CD4-positive, alpha-beta memory T cell (primary cell): ENCODE data around the gene FBXO44. TPM values are rescaled to one million over a fixed set of nuclear protein-coding genes. Genes with fewer than 3 reads are reported as not detected.

Experiments used
- CTCF ChIA-PET: fragments of 350-600 bp; sonication (Branson Sonifier 250); formaldehyde crosslinking; loops from one replicate; lab custom pipeline; 2021; ENCODE audit warnings: inconsistent platforms; ENCODE audit not compliant: partially characterized antibody; lab: Charles Lee
- POLR2A ChIA-PET: fragments of 350-600 bp; sonication (Branson Sonifier 250); formaldehyde crosslinking; loops from one replicate; lab custom pipeline; 2021; ENCODE audit not compliant: partially characterized antibody; lab: Charles Lee
- DNase-seq, 5 donors: peaks; one replicate each; pipeline versions ENCODE4 v3.0.0 to v3.0.0-alpha.2; 2020 to 2022; ENCODE audit warnings: mixed read lengths in 1 of 5
- H3K27ac ChIP-seq: one replicate; pipeline ENCODE4 v1.7.0; 2013; ENCODE audit warnings: low read depth, low read length
- H3K27me3 ChIP-seq: 2 replicates; pipeline ENCODE4 v1.7.0; 2013; ENCODE audit warnings: mild to moderate bottlenecking, low read length, moderate library complexity; ENCODE audit not compliant: insufficient read depth
- H3K36me3 ChIP-seq: 2 replicates; pipeline ENCODE4 v1.7.0; 2013; ENCODE audit warnings: mild to moderate bottlenecking, low read length, moderate library complexity; ENCODE audit not compliant: insufficient read depth
- H3K4me1 ChIP-seq: 2 replicates; pipeline ENCODE4 v1.7.0; 2013; ENCODE audit warnings: mild to moderate bottlenecking, low read length, moderate library complexity; ENCODE audit not compliant: insufficient read depth
- H3K4me3 ChIP-seq, 2 donors: one replicate each; pipeline ENCODE4 v1.7.0; 2013; ENCODE audit warnings: low read length in 2 of 2, mild to moderate bottlenecking in 1 of 2
- H3K9me3 ChIP-seq, 2 donors: one replicate each; pipeline ENCODE4 v1.7.0; 2013; ENCODE audit warnings: low read length in 2 of 2, control low read depth in 1 of 2; ENCODE audit not compliant: control insufficient read depth in 1 of 2
- H3K27ac Mint-ChIP-seq, 7 donors: one replicate each; pipeline ENCODE4 v1.8.0; 2020 to 2021; ENCODE audit warnings: mixed read lengths in 7 of 7, mild to moderate bottlenecking in 6 of 7, inconsistent platforms in 3 of 7, moderate library complexity in 3 of 7
- H3K27me3 Mint-ChIP-seq, 2 donors: one replicate each; pipeline ENCODE4 v1.8.0; 2020 to 2021; ENCODE audit warnings: mixed read lengths in 2 of 2
- H3K36me3 Mint-ChIP-seq, 2 donors: one replicate each; pipeline ENCODE4 v1.8.0; 2020 to 2021; ENCODE audit warnings: mixed read lengths in 2 of 2, inconsistent platforms in 1 of 2, mild to moderate bottlenecking in 1 of 2
- H3K4me1 Mint-ChIP-seq, 4 donors: one replicate each; pipeline ENCODE4 v1.8.0; 2020 to 2021; ENCODE audit warnings: mixed read lengths in 4 of 4, mild to moderate bottlenecking in 1 of 4
- H3K4me3 Mint-ChIP-seq, 8 donors: one replicate each; pipeline ENCODE4 v1.8.0; 2020 to 2021; ENCODE audit warnings: mixed read lengths in 8 of 8, mild to moderate bottlenecking in 7 of 8, moderate library complexity in 6 of 8, inconsistent platforms in 3 of 8
- H3K9me3 Mint-ChIP-seq, 8 donors: one replicate each; pipeline ENCODE4 v1.8.0; 2020 to 2021; ENCODE audit warnings: mixed read lengths in 8 of 8, mild to moderate bottlenecking in 5 of 8, inconsistent platforms in 3 of 8, moderate library complexity in 1 of 8
- intact Hi-C: fragments of 100-400 bp; cut with micrococcal nuclease; formaldehyde crosslinking; loops from one replicate; pipeline ENCODE4 v1.15.1; 2023
- polyA plus RNA-seq, 2 donors: library from polyadenylated mRNA; unstranded; fragments of 300-500 nt; fragmentation: Illumina TruSeq; gene quantifications; one replicate each; pipeline ENCODE4 v1.2.3, GENCODE V29; 2021
- total RNA-seq, 2 experiments: library from RNA; stranded (reverse); gene quantifications; one replicate each; pipeline ENCODE4 v1.2.3, GENCODE V29; 2021

The FBXO44 gene
- total and polyA plus RNA-seq, 4 experiments from 2014 or later: 10.0 to 56.9 (median 33.8) TPM

DNA sequence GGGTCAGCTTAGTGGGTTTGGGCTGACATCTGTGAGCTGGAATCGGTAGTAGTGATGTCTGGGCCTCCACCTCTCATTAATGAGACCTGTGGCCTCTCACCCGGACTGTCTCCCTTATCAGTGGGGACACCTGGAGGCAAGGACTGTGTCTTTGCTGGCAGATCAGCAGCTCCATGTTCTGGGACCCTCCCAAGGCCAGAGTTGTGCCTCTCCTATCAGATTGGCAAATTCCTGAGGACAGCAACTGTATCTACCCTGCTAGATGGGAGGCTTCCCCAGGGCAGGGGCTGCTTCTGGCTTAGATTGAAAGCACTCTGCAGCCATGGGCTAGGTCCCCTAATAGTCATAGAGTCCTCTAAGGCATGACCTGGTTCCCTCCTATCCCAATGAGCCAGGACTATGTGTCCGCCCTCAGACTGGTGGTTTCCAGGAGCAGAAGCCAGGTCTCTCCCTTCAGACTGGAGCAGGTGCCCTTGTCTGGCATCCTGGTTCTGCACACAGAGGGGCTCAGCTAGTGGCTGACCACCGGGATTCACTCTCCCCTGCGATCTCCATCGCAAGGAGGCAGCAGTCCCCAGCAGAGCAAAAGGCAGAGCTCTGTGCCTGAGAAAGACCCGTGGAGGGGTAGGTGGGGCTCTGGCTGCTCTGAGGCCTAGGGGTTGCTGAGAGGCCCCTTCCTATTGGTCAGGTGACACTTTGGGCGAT is 42.7 kb downstream of the FBXO44 start:
- no peak for DNase-seq
- H3K4me1 Mint-ChIP-seq: peaks cover 8 to 18% (median 13%) of the 10 kb centered on the region in 4 donors
- Histone ChIP-seq H3K4me3 (no peak overlapping the region), H3K36me3 (no peaks in the 10 kb centered on the region), H3K27me3 (no peaks in the 10 kb centered on the region), H3K4me1 (peaks cover 17% of the 10 kb centered on the region), H3K9me3 (no peaks in the 10 kb centered on the region), H3K27ac (no peak overlapping the region)
- POLR2A ChIA-PET: no interaction called here
- peaks cover 19 to 21% of the 10 kb centered on the region in 2 donors for H3K27me3 Mint-ChIP-seq
- no peaks in the 10 kb centered on the region for H3K9me3 Mint-ChIP-seq
- H3K36me3 Mint-ChIP-seq: no peaks in the 10 kb centered on the region
- no peak overlapping the region for H3K4me3 Mint-ChIP-seq
- CTCF ChIA-PET: interaction anchor here (1.0 to 1.6 kb wide), 2 partner anchors 11 to 33 kb away, joined by 5 read pairs; no protein-coding TSS in a partner anchor
- no peak overlapping the region for H3K27ac Mint-ChIP-seq
- intact Hi-C loops: no loop called here

DNA sequence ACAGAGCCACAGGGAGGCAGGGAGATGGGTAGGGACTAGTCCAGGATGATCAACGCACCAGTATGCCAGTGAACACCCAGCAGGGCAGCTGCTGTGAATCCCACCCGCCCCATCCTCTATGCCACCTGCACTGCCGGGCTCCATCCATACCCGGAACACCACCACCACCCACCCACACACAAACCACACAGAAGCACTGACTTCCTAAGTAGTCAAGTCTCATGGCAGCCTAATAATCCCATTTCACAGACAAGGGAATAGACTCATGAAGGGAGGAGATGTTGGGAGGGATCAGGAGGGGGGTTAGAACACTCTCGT is 43.2 kb downstream of the FBXO44 start:
- no peaks in the 10 kb centered on the region for H3K9me3 Mint-ChIP-seq
- H3K36me3 Mint-ChIP-seq: no peaks in the 10 kb centered on the region
- peaks cover 16 to 19% of the 10 kb centered on the region in 2 donors for H3K27me3 Mint-ChIP-seq
- Histone ChIP-seq H3K9me3 (no peaks in the 10 kb centered on the region), H3K4me1 (peaks cover 12% of the 10 kb centered on the region), H3K4me3 (no peak overlapping the region), H3K36me3 (no peaks in the 10 kb centered on the region), H3K27me3 (no peaks in the 10 kb centered on the region), H3K27ac (no peak overlapping the region)
- no peak for DNase-seq
- intact Hi-C loops: no loop called here
- H3K4me1 Mint-ChIP-seq: peaks cover 5 to 13% (median 8%) of the 10 kb centered on the region in 4 donors
- POLR2A ChIA-PET: no interaction called here
- H3K4me3 Mint-ChIP-seq: no peak overlapping the region
- peak overlapping the region in 1 of 7 donors; percentile 42 for H3K27ac Mint-ChIP-seq
- CTCF ChIA-PET: interaction anchor here (1.6 kb wide), 1 partner anchor 11 kb away, joined by 5 read pairs; no protein-coding TSS in a partner anchor

DNA sequence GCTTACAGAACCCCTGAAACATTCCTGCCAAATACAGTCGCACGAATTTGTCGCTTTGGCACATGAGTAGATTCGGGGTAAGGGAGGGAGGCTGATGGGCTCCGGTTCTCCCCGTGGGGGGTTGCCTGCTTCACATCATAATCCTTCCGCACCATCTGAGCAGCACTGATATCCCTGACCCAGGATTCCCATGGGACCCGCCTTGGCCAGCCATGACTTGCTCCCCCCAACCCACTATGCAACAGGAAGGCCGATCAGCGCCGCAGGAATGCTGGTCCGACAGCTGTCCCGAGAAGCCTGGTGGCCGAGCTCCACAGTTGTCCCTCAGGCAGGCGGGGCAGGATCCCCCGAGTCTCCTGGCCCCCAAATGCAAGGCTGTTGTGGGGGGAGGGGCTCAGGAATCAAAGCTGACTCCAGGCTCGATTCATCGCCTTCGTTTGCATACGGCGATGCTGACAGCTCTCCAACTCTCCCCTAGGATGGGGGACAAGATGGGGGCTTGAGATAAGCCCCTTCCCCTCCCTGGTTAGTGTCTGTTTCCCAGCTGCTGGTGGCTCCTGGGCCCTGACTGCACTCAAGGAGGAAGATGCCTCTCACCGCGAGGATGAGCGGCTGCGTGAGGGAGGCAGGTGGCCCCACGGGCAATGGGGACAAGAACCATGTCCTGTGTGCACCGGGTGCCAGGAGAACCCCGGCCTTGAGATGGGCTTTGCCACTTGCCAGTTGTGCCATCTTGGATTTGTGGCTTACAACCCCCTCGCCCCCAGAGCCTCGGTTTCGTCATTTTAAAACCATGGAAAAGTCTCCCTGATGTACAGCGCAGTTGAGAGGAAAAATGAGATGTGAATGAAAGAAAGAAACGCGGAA is 46.2 kb downstream of the FBXO44 start:
- no peaks in the 10 kb centered on the region for H3K4me1 Mint-ChIP-seq
- DNase-seq: no peak
- ChIA-PET CTCF (interaction anchor here (1.4 to 1.5 kb wide), 3 partner anchors 10 to 38 kb away, joined by 3 to 4 read pairs (median 4); no protein-coding TSS in a partner anchor), POLR2A (no interaction called here)
- no peaks in the 10 kb centered on the region for H3K9me3 ChIP-seq
- H3K4me3 ChIP-seq: no peak overlapping the region
- H3K36me3 Mint-ChIP-seq: no peaks in the 10 kb centered on the region
- H3K27me3 Mint-ChIP-seq: peaks cover 15 to 16% of the 10 kb centered on the region in 2 donors
- peaks cover 5% of the 10 kb centered on the region for H3K4me1 ChIP-seq
- H3K4me3 Mint-ChIP-seq: no peak overlapping the region
- no peaks in the 10 kb centered on the region for H3K9me3 Mint-ChIP-seq
- no peak overlapping the region for H3K27ac Mint-ChIP-seq
- intact Hi-C loops: no loop called here
- no peaks in the 10 kb centered on the region for H3K36me3 ChIP-seq
- H3K27me3 ChIP-seq: no peaks in the 10 kb centered on the region
- H3K27ac ChIP-seq: no peak overlapping the region

GRCh38 chr1:11701551-11701961 is 46.9 kb downstream of the FBXO44 start:
- intact Hi-C loops: no loop called here
- ChIA-PET CTCF (interaction anchor here (1.5 kb wide), 1 partner anchor 9 kb away, joined by 3 read pairs; no protein-coding TSS in a partner anchor), POLR2A (no interaction called here)
- H3K27me3 Mint-ChIP-seq: peaks cover 15 to 16% of the 10 kb centered on the region in 2 donors
- no peaks in the 10 kb centered on the region for H3K36me3 ChIP-seq
- no peak for DNase-seq
- no peaks in the 10 kb centered on the region for H3K27me3 ChIP-seq
- no peak overlapping the region for H3K4me3 Mint-ChIP-seq
- no peak overlapping the region for H3K27ac Mint-ChIP-seq
- H3K9me3 Mint-ChIP-seq: no peaks in the 10 kb centered on the region
- no peak overlapping the region for H3K27ac ChIP-seq
- peaks cover 5% of the 10 kb centered on the region for H3K4me1 ChIP-seq
- no peaks in the 10 kb centered on the region for H3K9me3 ChIP-seq
- no peaks in the 10 kb centered on the region for H3K4me1 Mint-ChIP-seq
- no peaks in the 10 kb centered on the region for H3K36me3 Mint-ChIP-seq
- H3K4me3 ChIP-seq: no peak overlapping the region

DNA sequence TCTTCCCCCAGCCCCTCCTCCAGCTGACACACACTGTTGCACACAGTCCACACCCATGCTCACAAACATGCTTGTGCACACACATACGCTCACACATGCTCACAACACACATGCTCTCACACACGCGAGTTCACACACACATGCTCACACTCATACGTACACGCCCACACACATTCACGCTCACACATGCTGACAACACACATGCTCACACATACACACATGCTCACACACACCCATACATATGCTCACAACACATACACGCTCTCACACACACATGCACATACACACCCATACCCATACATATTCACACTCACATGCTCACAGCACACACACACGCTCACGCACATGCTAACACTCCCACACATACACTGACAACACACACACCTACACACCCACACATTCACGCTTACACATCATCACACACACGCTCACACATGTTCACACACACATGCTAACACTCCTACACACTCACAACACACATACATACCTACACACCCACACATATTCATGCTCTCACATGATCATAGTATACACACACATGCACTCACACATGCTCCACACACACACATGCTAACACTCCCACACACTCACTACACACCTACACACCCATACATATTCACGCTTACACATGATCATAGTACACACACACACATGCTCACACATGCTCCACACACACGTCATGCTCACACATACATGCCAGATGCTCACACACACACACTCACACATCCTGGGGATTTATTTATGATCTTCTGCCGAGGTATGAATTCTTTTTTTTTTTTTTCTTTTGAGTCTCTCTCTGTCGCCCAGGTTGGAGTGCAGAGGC is 47.5 kb downstream of the FBXO44 start:
- H3K4me3 ChIP-seq: no peak overlapping the region
- Mint-ChIP-seq H3K4me3 (no peak overlapping the region), H3K27me3 (peaks cover 15 to 16% of the 10 kb centered on the region in 2 donors), H3K36me3 (no peaks in the 10 kb centered on the region), H3K4me1 (no peaks in the 10 kb centered on the region), H3K9me3 (no peaks in the 10 kb centered on the region), H3K27ac (no peak overlapping the region)
- no peaks in the 10 kb centered on the region for H3K27me3 ChIP-seq
- H3K4me1 ChIP-seq: peaks cover 5% of the 10 kb centered on the region
- intact Hi-C loops: no loop called here
- H3K9me3 ChIP-seq: no peaks in the 10 kb centered on the region
- no peaks in the 10 kb centered on the region for H3K36me3 ChIP-seq
- H3K27ac ChIP-seq: no peak overlapping the region
- no peak for DNase-seq
- CTCF ChIA-PET: interaction anchor here (1.5 kb wide), 1 partner anchor 9 kb away, joined by 3 read pairs; no protein-coding TSS in a partner anchor
- POLR2A ChIA-PET: no interaction called here

DNA sequence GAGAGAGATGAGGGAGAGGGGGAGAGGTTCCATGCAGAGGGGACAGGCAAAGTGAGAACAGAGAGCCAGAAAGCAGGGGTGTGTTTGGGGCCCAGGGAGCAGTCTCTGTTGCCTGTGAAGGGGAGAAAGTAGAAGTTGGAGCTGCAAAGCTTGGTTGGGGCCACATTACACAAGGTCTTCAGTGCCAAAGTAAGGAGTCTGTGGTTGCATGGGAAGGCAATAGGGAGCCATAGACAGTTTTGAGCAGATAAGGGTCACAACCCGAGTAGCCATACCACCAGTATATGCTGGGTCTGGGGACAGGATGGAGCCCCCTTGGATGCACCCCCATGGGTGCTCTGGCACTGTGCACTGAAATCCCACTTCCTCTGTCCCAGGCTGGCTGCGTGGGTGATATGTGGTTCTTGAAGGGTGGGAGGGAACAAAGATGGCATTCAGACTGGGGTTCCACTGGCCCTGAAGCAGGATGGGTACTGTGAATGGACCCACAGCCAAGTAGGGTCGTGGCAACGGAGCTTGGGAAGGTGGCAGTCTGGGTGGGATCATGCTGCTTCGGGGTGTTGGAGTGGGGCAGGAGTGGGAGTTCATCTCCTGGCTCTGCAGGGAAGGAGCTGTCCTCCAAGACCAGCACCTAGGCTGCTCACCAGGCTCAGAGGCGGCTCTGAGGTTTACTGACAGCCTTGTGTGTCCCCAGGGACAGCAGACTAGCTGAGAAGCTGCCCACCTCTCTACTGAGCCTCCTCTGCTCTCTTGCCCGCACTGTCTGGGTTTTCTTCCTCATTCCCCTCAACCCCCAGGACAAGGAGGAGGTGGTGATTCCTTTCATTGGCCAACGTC is 48.9 kb downstream of the FBXO44 start:
- Histone ChIP-seq H3K4me1 (no peaks in the 10 kb centered on the region), H3K27me3 (no peaks in the 10 kb centered on the region), H3K36me3 (no peaks in the 10 kb centered on the region), H3K9me3 (no peaks in the 10 kb centered on the region), H3K4me3 (no peak overlapping the region), H3K27ac (no peak overlapping the region)
- ChIA-PET CTCF (no interaction called here), POLR2A (no interaction called here)
- Mint-ChIP-seq H3K36me3 (no peaks in the 10 kb centered on the region), H3K27me3 (peaks cover 11 to 13% of the 10 kb centered on the region in 2 donors), H3K4me3 (no peak overlapping the region), H3K4me1 (no peaks in the 10 kb centered on the region), H3K27ac (no peak overlapping the region), H3K9me3 (no peaks in the 10 kb centered on the region)
- DNase-seq: no peak
- intact Hi-C loops: no loop called here
